Measurements from ENCODE around the gene SZRD1.

DNA sequence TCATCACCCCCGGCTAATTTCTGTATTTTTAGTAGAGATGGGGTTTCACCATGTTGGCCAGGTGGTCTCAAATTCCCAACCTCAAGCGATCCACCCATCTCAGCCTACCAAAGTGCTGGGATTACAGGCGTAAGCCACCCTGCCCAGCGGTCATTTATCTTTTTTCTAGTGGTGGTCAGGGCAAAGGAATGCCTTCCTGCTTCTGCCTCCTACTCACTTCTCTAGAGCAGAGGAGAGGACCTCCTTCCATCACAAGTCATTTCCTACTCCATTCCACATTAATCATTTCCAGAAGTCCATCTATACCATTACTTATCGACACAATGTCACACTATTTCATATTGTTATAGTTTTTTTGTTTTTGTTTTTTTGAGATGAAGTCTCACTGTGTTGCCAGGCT is 28.1 kb upstream of the SZRD1 start:
- TF ChIP-seq, protein P1, sequence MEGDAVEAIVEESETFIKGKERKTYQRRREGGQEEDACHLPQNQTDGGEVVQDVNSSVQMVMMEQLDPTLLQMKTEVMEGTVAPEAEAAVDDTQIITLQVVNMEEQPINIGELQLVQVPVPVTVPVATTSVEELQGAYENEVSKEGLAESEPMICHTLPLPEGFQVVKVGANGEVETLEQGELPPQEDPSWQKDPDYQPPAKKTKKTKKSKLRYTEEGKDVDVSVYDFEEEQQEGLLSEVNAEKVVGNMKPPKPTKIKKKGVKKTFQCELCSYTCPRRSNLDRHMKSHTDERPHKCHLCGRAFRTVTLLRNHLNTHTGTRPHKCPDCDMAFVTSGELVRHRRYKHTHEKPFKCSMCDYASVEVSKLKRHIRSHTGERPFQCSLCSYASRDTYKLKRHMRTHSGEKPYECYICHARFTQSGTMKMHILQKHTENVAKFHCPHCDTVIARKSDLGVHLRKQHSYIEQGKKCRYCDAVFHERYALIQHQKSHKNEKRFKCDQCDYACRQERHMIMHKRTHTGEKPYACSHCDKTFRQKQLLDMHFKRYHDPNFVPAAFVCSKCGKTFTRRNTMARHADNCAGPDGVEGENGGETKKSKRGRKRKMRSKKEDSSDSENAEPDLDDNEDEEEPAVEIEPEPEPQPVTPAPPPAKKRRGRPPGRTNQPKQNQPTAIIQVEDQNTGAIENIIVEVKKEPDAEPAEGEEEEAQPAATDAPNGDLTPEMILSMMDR (IDR thresholded peaks at IDR 0.05; ENCODE audit: low read depth, low read length, missing input control): no peak
- TF ChIP-seq YY1 (IDR thresholded peaks at IDR 0.05) (no peak), GABPA (IDR thresholded peaks at IDR 0.05 in 1 of 2, conservative IDR thresholded peaks at IDR 0.05 in 1 of 2) (no peak), RAD21 (IDR thresholded peaks at IDR 0.05) (no peak), NR2F2 (IDR thresholded peaks at IDR 0.05) (no peak), SP1 (IDR thresholded peaks at IDR 0.05) (no peak), TAF1 (conservative IDR thresholded peaks at IDR 0.05) (no peak)
- TF ChIP-seq, protein P2, sequence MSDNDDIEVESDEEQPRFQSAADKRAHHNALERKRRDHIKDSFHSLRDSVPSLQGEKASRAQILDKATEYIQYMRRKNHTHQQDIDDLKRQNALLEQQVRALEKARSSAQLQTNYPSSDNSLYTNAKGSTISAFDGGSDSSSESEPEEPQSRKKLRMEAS (IDR thresholded peaks at IDR 0.05): no peak
- TF ChIP-seq, protein P3, sequence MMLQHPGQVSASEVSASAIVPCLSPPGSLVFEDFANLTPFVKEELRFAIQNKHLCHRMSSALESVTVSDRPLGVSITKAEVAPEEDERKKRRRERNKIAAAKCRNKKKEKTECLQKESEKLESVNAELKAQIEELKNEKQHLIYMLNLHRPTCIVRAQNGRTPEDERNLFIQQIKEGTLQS (IDR thresholded peaks at IDR 0.05): no peak
- TF ChIP-seq, protein P4, sequence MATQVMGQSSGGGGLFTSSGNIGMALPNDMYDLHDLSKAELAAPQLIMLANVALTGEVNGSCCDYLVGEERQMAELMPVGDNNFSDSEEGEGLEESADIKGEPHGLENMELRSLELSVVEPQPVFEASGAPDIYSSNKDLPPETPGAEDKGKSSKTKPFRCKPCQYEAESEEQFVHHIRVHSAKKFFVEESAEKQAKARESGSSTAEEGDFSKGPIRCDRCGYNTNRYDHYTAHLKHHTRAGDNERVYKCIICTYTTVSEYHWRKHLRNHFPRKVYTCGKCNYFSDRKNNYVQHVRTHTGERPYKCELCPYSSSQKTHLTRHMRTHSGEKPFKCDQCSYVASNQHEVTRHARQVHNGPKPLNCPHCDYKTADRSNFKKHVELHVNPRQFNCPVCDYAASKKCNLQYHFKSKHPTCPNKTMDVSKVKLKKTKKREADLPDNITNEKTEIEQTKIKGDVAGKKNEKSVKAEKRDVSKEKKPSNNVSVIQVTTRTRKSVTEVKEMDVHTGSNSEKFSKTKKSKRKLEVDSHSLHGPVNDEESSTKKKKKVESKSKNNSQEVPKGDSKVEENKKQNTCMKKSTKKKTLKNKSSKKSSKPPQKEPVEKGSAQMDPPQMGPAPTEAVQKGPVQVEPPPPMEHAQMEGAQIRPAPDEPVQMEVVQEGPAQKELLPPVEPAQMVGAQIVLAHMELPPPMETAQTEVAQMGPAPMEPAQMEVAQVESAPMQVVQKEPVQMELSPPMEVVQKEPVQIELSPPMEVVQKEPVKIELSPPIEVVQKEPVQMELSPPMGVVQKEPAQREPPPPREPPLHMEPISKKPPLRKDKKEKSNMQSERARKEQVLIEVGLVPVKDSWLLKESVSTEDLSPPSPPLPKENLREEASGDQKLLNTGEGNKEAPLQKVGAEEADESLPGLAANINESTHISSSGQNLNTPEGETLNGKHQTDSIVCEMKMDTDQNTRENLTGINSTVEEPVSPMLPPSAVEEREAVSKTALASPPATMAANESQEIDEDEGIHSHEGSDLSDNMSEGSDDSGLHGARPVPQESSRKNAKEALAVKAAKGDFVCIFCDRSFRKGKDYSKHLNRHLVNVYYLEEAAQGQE (IDR thresholded peaks at IDR 0.05): no peak

Data from liver (tissue), 3 donors.